NCI-H2107 (cell line): ENCODE results near the gene MAPK11.
A peak's percentile ranks its signal among the peaks of the same experiment; 100 is the strongest.

Experiments used
- DNase-seq: peaks from one replicate; lab custom pipeline; 2025; lab: John Stamatoyannopoulos, UW

MAPK11 gene

DNA sequence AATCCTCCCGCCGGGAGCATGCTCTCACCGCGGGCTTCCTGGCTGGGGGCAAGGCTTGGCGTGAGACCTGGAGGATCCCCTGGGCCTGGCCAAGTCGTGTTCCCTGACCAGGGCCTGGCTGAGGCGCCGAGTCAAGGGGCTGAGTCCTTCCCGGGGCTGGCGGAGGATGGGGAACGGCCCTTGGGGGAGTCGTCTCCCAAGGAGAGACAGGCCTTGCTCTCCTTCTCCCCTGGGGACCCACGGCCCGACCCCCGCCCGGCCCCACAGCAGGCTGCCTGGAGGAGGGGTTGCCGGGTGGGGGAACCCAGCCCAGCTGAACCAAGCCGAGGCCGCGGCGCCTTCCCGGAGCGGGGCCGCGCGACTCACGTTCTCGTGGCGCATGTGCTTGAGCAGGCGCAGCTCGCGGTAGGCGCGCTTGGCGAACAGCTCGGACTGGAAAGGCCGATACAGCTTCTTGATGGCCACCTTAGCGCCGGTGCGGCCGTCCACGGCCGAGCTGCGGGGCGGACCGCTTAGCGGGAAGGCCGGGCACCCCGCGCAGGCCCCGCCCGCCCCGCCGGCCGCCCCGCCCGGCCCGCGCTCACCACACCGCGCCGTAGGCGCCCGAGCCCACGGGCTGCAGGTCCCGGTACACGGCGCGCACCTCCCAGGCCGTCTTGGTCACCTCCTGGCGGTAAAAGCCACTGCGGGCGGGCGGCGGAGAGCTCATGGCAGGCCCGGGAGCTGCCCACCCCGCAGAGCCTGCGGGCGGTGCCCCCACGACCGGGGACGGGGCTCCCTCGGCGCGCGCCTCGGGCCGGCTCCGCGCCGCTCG lies 9.2 kb downstream of the MAPK11 start:
- no peak for DNase-seq

GRCh38 chr22:50260434-50260800 lies 9.8 kb downstream of the MAPK11 start:
- no peak for DNase-seq

GRCh38 chr22:50259302-50259701 lies 10.9 kb downstream of the MAPK11 start:
- DNase-seq: no peak

GRCh38 chr22:50258361-50259292 lies 11.6 kb downstream of the MAPK11 start:
- DNase-seq: no peak

DNA sequence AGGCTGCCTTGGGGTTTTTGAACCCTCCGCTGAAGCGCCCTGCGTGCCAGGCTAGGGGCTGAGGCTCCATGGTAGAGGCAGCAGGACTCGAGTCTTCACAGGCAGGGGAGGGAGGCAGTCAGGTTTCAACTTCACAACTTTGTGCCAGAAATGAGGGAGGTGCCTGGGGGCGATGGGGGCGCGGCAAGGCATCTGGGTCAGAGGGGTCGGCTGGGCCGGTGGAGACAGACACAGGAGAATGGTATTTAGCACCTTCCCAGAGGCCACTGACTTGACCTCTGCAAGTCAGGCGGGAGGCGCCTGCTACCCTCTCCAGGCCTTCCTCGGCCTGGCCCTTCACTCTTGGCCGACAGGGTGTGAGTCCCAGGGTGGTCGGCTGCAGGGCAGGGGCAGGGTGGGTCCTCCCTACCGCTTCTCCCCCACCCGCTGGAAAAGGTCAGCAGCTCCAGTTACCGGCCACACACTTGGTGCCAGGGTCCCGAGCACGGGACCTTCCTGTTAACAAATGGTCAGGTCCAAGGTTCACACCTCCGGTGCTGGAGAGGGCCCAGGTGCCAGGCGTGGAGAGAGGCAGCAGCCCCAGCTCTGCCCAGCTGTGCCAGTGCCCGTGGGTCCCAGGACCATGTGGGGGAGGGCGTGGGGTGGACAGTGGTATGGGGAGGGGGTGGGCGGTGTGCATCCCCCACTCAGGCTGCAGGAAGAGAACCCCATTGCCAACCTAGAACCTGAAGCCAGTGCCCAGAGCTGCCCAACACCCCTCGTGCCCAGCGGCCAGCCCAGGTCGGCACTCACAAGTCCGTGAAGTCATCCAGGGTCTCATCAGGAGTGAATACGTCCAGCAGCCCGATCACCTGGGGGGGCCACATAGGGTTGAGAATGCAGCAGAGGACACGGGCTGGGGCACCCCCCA lies 12.5 kb downstream of the MAPK11 start:
- DNase-seq: no peak

DNA sequence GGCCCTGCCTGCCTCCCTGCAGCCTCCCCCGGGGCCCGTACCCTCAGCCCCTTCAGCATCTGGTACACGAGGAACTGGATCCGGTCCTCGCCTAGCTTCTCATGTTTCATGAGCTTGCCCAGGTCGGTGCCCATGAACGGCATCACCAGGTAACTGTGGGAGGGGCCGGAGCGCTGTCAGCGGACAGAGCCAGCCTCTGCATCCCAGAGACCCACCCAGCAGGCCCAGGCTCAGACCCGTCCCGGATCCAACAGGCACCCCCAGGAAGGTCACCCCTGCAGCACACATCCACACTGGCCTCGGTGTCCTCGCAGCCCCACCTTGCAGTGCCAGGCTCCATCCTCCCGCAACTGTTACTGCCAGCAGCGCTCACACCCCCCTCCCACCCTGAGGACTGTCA lies 13.1 kb downstream of the MAPK11 start:
- no peak for DNase-seq

GRCh38 chr22:50256258-50256862 lies 13.8 kb downstream of the MAPK11 start:
- no peak for DNase-seq

DNA sequence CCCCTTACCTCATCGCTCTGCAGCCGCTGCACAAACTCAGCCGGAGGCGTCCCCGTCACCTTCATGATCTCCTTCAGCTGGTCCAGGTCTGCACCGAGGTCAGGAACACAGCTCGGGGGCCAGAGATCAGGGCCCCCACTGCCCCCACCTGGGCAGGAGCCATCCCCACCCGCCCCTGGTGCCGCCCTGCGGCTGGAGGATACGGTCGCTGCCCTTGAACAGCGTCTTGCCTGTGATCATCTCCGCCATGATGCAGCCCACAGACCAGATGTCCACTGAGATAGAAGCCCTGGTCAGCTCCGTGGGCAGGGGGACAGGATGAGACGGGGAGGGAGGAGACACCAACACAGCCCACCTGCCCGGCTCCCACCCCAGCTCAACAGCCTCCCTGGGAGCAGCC lies 14.6 kb downstream of the MAPK11 start:
- no peak for DNase-seq

- no peak for DNase-seq
These were observed 15.1 kb downstream of the MAPK11 start for GRCh38 chr22:50255099-50255498.

- DNase-seq: no peak
These were observed 16.2 kb downstream of the MAPK11 start for GRCh38 chr22:50253941-50254340.

GRCh38 chr22:50253046-50253915 lies 16.9 kb downstream of the MAPK11 start:
- no peak for DNase-seq

DNA sequence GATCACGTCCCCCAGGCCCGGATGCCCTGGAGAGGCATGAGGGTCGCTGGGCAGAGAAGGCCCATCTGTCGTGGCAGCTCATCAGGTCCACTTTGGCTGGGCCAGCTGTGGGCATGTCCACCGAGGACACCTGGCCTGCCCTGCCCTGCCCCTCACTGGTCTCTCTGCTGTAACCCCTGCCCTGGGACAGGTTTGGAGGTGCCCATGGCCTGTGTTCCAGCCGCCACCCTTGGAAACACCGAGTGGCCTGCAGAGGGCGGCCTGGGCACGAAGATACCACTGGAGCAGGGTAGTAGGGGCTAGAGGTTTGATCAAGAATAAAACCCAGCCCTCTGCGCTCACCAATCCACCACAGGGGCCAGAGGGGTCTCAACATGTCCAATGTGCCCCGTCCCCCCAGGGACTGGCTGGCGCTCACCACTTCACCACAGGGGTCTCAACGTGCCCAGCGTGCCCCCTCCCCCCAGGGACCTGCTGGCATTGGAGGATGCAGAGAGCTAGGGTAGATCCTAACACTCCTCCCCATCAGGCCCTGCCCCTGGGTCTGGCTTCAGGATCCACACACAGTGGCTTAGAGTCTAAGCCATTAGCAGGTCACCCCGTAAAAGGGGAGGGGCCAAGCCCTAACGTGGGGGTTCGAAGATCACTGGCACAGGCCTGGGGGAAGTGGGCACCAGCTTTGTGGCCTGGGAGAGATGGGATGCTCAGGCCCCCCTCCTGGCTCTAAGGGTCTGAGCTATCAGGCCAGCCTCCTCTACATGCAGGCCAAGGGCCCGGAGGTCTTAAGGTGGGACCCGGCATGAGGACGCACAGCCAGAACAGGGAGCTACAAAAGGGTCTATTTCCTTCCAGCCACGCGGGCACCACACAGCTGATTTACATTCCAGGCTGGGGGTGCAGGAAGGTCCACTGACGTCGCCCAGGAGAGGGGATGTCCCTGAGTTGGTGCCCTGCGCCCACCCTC lies 17.8 kb downstream of the MAPK11 start:
- no peak for DNase-seq

- no peak for DNase-seq
These were observed 18.6 kb downstream of the MAPK11 start for GRCh38 chr22:50251477-50252081.

- peak; percentile 55 for DNase-seq
These were observed 19.4 kb downstream of the MAPK11 start, which contains the start of gene HDAC10 for GRCh38 chr22:50250555-50251476. Gene HDAC10, minus strand, starts transcription at chr22:50251265. Its CDS starts 233 bp downstream, at chr22:50251032.

DNA sequence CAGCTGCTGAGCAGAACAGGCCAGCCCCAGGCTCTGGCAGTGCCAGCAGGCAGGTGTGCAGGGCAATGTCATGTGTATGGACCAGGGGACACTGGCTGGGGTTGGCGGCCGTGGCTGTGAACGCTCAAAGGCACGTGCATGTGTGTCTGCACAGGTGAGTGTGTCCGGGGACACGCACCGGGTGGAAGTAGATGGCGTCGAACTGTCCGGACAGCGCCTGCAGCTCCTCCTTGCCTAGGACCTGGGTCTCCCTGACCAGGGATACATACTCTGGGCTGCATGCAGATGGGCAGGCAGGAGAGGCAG lies 20.0 kb downstream of the MAPK11 start:
- no peak for DNase-seq

DNA sequence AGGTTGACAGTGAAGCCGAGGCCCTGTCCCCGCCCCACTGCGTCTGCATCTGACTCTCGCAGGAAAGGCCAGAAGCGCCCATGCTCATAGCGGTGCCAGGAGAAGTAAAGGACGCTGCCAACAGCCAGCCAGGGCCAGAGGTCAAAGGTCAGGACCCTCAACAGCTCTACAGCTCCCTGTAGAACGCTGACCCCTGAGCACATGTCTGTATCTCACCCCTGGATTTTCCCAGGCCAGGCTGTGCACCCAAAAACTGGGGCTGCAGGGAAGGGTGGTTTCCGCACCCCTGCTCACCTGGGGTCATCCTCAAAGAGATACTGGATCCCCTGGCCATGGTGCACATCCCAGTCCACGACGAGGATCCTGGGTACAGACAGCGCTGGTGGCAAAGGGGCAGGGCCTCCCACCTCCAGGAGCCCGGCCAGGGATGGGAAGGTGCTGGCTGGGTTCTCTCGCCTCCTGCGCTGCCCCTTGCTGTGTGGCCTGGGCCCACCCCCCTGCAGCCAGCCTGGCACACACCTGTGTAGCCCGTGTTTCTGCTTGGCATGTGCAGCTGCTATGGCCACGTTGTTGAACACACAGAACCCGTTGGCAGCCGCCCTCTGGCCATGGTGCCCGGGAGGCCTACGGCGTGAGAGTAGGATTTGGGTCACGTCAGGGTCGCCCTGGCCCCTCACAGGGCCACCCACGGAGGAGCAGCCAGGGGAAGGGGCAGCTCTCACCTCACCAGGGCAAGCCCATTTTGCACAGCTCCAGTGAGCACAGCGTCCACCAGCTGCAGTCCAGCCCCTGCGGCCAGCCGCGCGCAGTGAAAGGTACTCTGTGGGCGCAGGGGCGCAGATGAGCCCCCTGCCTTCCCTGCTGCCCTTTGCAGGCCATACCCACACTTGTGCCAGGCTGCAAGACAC lies 20.6 kb downstream of the MAPK11 start:
- DNase-seq: no peak
